ENCODE data around the gene FBXL19. TPM values are rescaled to one million over a fixed set of nuclear protein-coding genes. Genes with fewer than 3 reads are reported as not detected.
"Not testable (repeated sequence)": the region's sequence is repeated elsewhere in the genome, so short reads cannot be mapped to it uniquely, and the experiment has no call there.

The FBXL19 gene
- polyA plus RNA-seq, 4 donors, result 8.7 to 26.3 (median 13.4) TPM

GRCh38 chr16:30884760-30885159, 38.6 kb upstream of the FBXL19 start:
- peaks cover 0 to 9% (median 2%) of the 10 kb centered on the region in 3 donors for H3K4me1 ChIP-seq (ENCODE audit: control insufficient read depth in 3 of 3, insufficient read depth in 2 of 3, low read depth in 1 of 3, low read length in 2 of 3)
- no peak overlapping the region for H3K27ac ChIP-seq (ENCODE audit: low read depth in 1 of 3, low read length in 2 of 3)
- H3K36me3 ChIP-seq (ENCODE audit: control insufficient read depth in 3 of 3, insufficient read depth in 2 of 3, low read depth in 1 of 3, low read length in 3 of 3), result peaks cover 0 to 77% (median 3%) of the 10 kb centered on the region in 3 donors
- H3K4me3 ChIP-seq (ENCODE audit: low read depth in 1 of 3, low read length in 3 of 3), result no peak overlapping the region
- WGBS, 3 donors, result 74 to 80% (median 76%) methylated on average over 3 of the region's 3 CpGs
- FAIRE-seq (no peak), DNase-seq (no peak)
- H3K9me3 ChIP-seq (ENCODE audit: control insufficient read depth in 2 of 2, insufficient read depth in 1 of 2, low read depth in 1 of 2, low read length in 1 of 2), result no peaks in the 10 kb centered on the region
- H3K27me3 ChIP-seq (ENCODE audit: control insufficient read depth in 3 of 3, insufficient read depth in 3 of 3, low read length in 3 of 3), result no peaks in the 10 kb centered on the region

GRCh38 chr16:30885196-30885595, 38.2 kb upstream of the FBXL19 start:
- Histone ChIP-seq H3K4me1 (ENCODE audit: control insufficient read depth in 3 of 3, insufficient read depth in 2 of 3, low read depth in 1 of 3, low read length in 2 of 3) (peaks cover 0 to 9% (median 2%) of the 10 kb centered on the region in 3 donors), H3K9me3 (ENCODE audit: control insufficient read depth in 2 of 2, insufficient read depth in 1 of 2, low read depth in 1 of 2, low read length in 1 of 2) (no peaks in the 10 kb centered on the region), H3K27ac (ENCODE audit: low read depth in 1 of 3, low read length in 2 of 3) (no peak overlapping the region), H3K27me3 (ENCODE audit: control insufficient read depth in 3 of 3, insufficient read depth in 3 of 3, low read length in 3 of 3) (no peaks in the 10 kb centered on the region), H3K36me3 (ENCODE audit: control insufficient read depth in 3 of 3, insufficient read depth in 2 of 3, low read depth in 1 of 3, low read length in 3 of 3) (peaks cover 0 to 77% (median 3%) of the 10 kb centered on the region in 3 donors), H3K4me3 (ENCODE audit: low read depth in 1 of 3, low read length in 3 of 3) (no peak overlapping the region)
- DNase-seq, result no peak
- WGBS, 3 donors, result 94 to 98% (median 97%) methylated on average over 9 of the region's 9 CpGs
- no peak for FAIRE-seq

GRCh38 chr16:30886145-30886544, 37.2 kb upstream of the FBXL19 start:
- DNase-seq, result no peak
- H3K9me3 ChIP-seq (ENCODE audit: control insufficient read depth in 2 of 2, insufficient read depth in 1 of 2, low read depth in 1 of 2, low read length in 1 of 2), result no peaks in the 10 kb centered on the region
- 85 to 96% (median 96%) methylated on average over 1 of the region's 1 CpG for WGBS, 3 donors
- no peak overlapping the region for H3K4me3 ChIP-seq (ENCODE audit: low read depth in 1 of 3, low read length in 3 of 3)
- FAIRE-seq, result no peak
- H3K36me3 ChIP-seq (ENCODE audit: control insufficient read depth in 3 of 3, insufficient read depth in 2 of 3, low read depth in 1 of 3, low read length in 3 of 3), result peaks cover 0 to 71% (median 3%) of the 10 kb centered on the region in 3 donors
- no peaks in the 10 kb centered on the region for H3K27me3 ChIP-seq (ENCODE audit: control insufficient read depth in 3 of 3, insufficient read depth in 3 of 3, low read length in 3 of 3)
- H3K4me1 ChIP-seq (ENCODE audit: control insufficient read depth in 3 of 3, insufficient read depth in 2 of 3, low read depth in 1 of 3, low read length in 2 of 3), result peaks cover 0 to 9% (median 2%) of the 10 kb centered on the region in 3 donors
- no peak overlapping the region for H3K27ac ChIP-seq (ENCODE audit: low read depth in 1 of 3, low read length in 2 of 3)

- Histone ChIP-seq H3K9me3 (ENCODE audit: control insufficient read depth in 2 of 2, insufficient read depth in 1 of 2, low read depth in 1 of 2, low read length in 1 of 2) (no peaks in the 10 kb centered on the region), H3K27ac (ENCODE audit: low read depth in 1 of 3, low read length in 2 of 3) (no peak overlapping the region), H3K4me1 (ENCODE audit: control insufficient read depth in 3 of 3, insufficient read depth in 2 of 3, low read depth in 1 of 3, low read length in 2 of 3) (peaks cover under 1 to 7% (median 2%) of the 10 kb centered on the region in 3 donors), H3K27me3 (ENCODE audit: control insufficient read depth in 3 of 3, insufficient read depth in 3 of 3, low read length in 3 of 3) (no peaks in the 10 kb centered on the region), H3K36me3 (ENCODE audit: control insufficient read depth in 3 of 3, insufficient read depth in 2 of 3, low read depth in 1 of 3, low read length in 3 of 3) (peaks cover 0 to 70% (median 3%) of the 10 kb centered on the region in 3 donors), H3K4me3 (ENCODE audit: low read depth in 1 of 3, low read length in 3 of 3) (no peak overlapping the region)
- 87 to 90% (median 88%) methylated on average over 9 of the region's 9 CpGs for WGBS, 3 donors
- FAIRE-seq (no peak), DNase-seq (no peak)
Observed at GRCh38 chr16:30887927-30888326, 35.4 kb upstream of the FBXL19 start.

- WGBS, 3 donors, result 87 to 92% (median 90%) methylated on average over 8 of the region's 8 CpGs
- DNase-seq, result no peak
- no peak for FAIRE-seq
- Histone ChIP-seq H3K9me3 (ENCODE audit: control insufficient read depth in 2 of 2, insufficient read depth in 1 of 2, low read depth in 1 of 2, low read length in 1 of 2) (no peaks in the 10 kb centered on the region), H3K4me1 (ENCODE audit: control insufficient read depth in 3 of 3, insufficient read depth in 2 of 3, low read depth in 1 of 3, low read length in 2 of 3) (peaks cover 1 to 9% (median 2%) of the 10 kb centered on the region in 3 donors), H3K36me3 (ENCODE audit: control insufficient read depth in 3 of 3, insufficient read depth in 2 of 3, low read depth in 1 of 3, low read length in 3 of 3) (peaks cover 0 to 70% (median 3%) of the 10 kb centered on the region in 3 donors), H3K27me3 (ENCODE audit: control insufficient read depth in 3 of 3, insufficient read depth in 3 of 3, low read length in 3 of 3) (no peaks in the 10 kb centered on the region), H3K27ac (ENCODE audit: low read depth in 1 of 3, low read length in 2 of 3) (no peak overlapping the region), H3K4me3 (ENCODE audit: low read depth in 1 of 3, low read length in 3 of 3) (no peak overlapping the region)
Observed at GRCh38 chr16:30888856-30889499, 34.4 kb upstream of the FBXL19 start.

GRCh38 chr16:30889721-30890120, 33.7 kb upstream of the FBXL19 start:
- no peak overlapping the region for H3K27ac ChIP-seq (ENCODE audit: low read depth in 1 of 3, low read length in 2 of 3)
- DNase-seq, result no peak
- no peaks in the 10 kb centered on the region for H3K9me3 ChIP-seq (ENCODE audit: control insufficient read depth in 2 of 2, insufficient read depth in 1 of 2, low read depth in 1 of 2, low read length in 1 of 2)
- 78 to 89% (median 86%) methylated on average over 4 to 5 of the region's 5 CpGs for WGBS, 3 donors
- H3K36me3 ChIP-seq (ENCODE audit: control insufficient read depth in 3 of 3, insufficient read depth in 2 of 3, low read depth in 1 of 3, low read length in 3 of 3), result peaks cover 0 to 65% (median 3%) of the 10 kb centered on the region in 3 donors
- no peaks in the 10 kb centered on the region for H3K27me3 ChIP-seq (ENCODE audit: control insufficient read depth in 3 of 3, insufficient read depth in 3 of 3, low read length in 3 of 3)
- H3K4me3 ChIP-seq (ENCODE audit: low read depth in 1 of 3, low read length in 3 of 3), result no peak overlapping the region
- peaks cover 1 to 15% (median 2%) of the 10 kb centered on the region in 3 donors for H3K4me1 ChIP-seq (ENCODE audit: control insufficient read depth in 3 of 3, insufficient read depth in 2 of 3, low read depth in 1 of 3, low read length in 2 of 3)
- FAIRE-seq, result no peak

GRCh38 chr16:30891043-30891823, 32.1 kb upstream of the FBXL19 start:
- H3K9me3 ChIP-seq (ENCODE audit: control insufficient read depth in 2 of 2, insufficient read depth in 1 of 2, low read depth in 1 of 2, low read length in 1 of 2); H3K4me3 ChIP-seq (ENCODE audit: low read depth in 1 of 3, low read length in 3 of 3); FAIRE-seq; H3K27ac ChIP-seq (ENCODE audit: low read depth in 1 of 3, low read length in 2 of 3); H3K27me3 ChIP-seq (ENCODE audit: control insufficient read depth in 3 of 3, insufficient read depth in 3 of 3, low read length in 3 of 3); DNase-seq: not testable (repeated sequence)
- WGBS, 3 donors, result 88 to 92% (median 91%) methylated on average over 14 to 15 of the region's 15 CpGs
- peaks cover 1 to 30% (median 2%) of the 10 kb centered on the region in 3 donors for H3K4me1 ChIP-seq (ENCODE audit: control insufficient read depth in 3 of 3, insufficient read depth in 2 of 3, low read depth in 1 of 3, low read length in 2 of 3)
- H3K36me3 ChIP-seq (ENCODE audit: control insufficient read depth in 3 of 3, insufficient read depth in 2 of 3, low read depth in 1 of 3, low read length in 3 of 3), result peaks cover 0 to 53% (median 3%) of the 10 kb centered on the region in 3 donors

- Histone ChIP-seq H3K4me3 (ENCODE audit: low read depth in 1 of 3, low read length in 3 of 3) (peak overlapping the region; percentile 65 to 85 (median 84)), H3K36me3 (ENCODE audit: control insufficient read depth in 3 of 3, insufficient read depth in 2 of 3, low read depth in 1 of 3, low read length in 3 of 3) (peaks cover 0 to 38% (median 3%) of the 10 kb centered on the region in 3 donors), H3K9me3 (ENCODE audit: control insufficient read depth in 2 of 2, insufficient read depth in 1 of 2, low read depth in 1 of 2, low read length in 1 of 2) (no peaks in the 10 kb centered on the region), H3K27me3 (ENCODE audit: control insufficient read depth in 3 of 3, insufficient read depth in 3 of 3, low read length in 3 of 3) (no peaks in the 10 kb centered on the region), H3K27ac (ENCODE audit: low read depth in 1 of 3, low read length in 2 of 3) (no peak overlapping the region), H3K4me1 (ENCODE audit: control insufficient read depth in 3 of 3, insufficient read depth in 2 of 3, low read depth in 1 of 3, low read length in 2 of 3) (peaks cover 1 to 39% (median 2%) of the 10 kb centered on the region in 3 donors)
- FAIRE-seq (no peak), DNase-seq (no peak)
- 52 to 63% (median 63%) methylated on average over 19 to 20 of the region's 20 CpGs for WGBS, 3 donors
Observed at GRCh38 chr16:30892670-30893416, 30.5 kb upstream of the FBXL19 start.

All from small intestine (tissue), 7 donors.